T-cell (primary cell): ENCODE data around the gene RAPGEF1. TPM values are rescaled to one million over a fixed set of nuclear protein-coding genes. Genes with fewer than 3 reads are reported as not detected.

Experiments
- ATAC-seq, 4 experiments: fragments of 200-7000 bp in 3 of 4; fragments of 150-1000 bp in 1 of 4; cut with Tn5 transposase; replicated peaks in 1 of 4; 1 replicate in 3 of 4; 2 replicates in 1 of 4; pipeline ENCODE4 v1.10.0; 2021; ENCODE audit warnings: moderate library complexity in 3 of 4, mild to moderate bottlenecking in 2 of 4, moderate number of reproducible peaks in 1 of 4
- CTCF ChIA-PET, 2 donors: fragments of 300-600 bp; sonication (Branson Sonifier 250); formaldehyde crosslinking; loops; one replicate each; lab custom pipeline; 2022; ENCODE audit warnings: antibody characterized with exemption in 2 of 2; lab: Charles Lee
- POLR2A ChIA-PET, 2 donors: fragments of 300-600 bp; sonication (Branson Sonifier 250); formaldehyde crosslinking; loops; one replicate each; lab custom pipeline; 2022; ENCODE audit warnings: antibody characterized with exemption in 2 of 2; lab: Charles Lee
- DNase-seq, 35 experiments: peaks; one replicate each; pipeline versions ENCODE4 v3.0.0 to v3.0.0-alpha.2; 2013 to 2023
- H3K27ac ChIP-seq: one replicate; pipeline ENCODE4 v1.5.1; 2013; ENCODE audit warnings: low read length
- H3K27me3 ChIP-seq, 2 experiments: replicated peaks in 1 of 2; 1 replicate in 1 of 2; 2 replicates in 1 of 2; pipeline versions ENCODE4 v1.6.1 to v1.7.0; 2013; ENCODE audit warnings: low read length in 1 of 2, mixed read lengths in 1 of 2; ENCODE audit not compliant: control insufficient read depth in 2 of 2, insufficient read depth in 2 of 2; ENCODE audit errors: extremely low read depth in 1 of 2
- H3K36me3 ChIP-seq, 2 donors: 1 replicate in 1 of 2; 2 replicates in 1 of 2; pipeline versions ENCODE4 v1.6.1 to v1.7.0; 2013; ENCODE audit warnings: low read length in 1 of 2; ENCODE audit not compliant: control insufficient read depth in 2 of 2, insufficient read depth in 1 of 2; ENCODE audit errors: extremely low read depth in 1 of 2
- H3K4me1 ChIP-seq, 2 experiments: 1 replicate in 1 of 2; 2 replicates in 1 of 2; pipeline versions ENCODE4 v1.6.1 to v1.7.0; 2013; ENCODE audit warnings: low read length in 2 of 2, mixed read lengths in 1 of 2; ENCODE audit not compliant: insufficient read depth in 2 of 2, control insufficient read depth in 1 of 2; ENCODE audit errors: extremely low read depth in 1 of 2
- H3K4me3 ChIP-seq, 2 donors: 1 replicate in 1 of 2; 2 replicates in 1 of 2; pipeline versions ENCODE4 v1.5.1 to v1.7.0; 2013; ENCODE audit warnings: mild to moderate bottlenecking in 2 of 2, low read length in 1 of 2, moderate library complexity in 1 of 2; ENCODE audit not compliant: control insufficient read depth in 1 of 2; ENCODE audit errors: extremely low read depth in 1 of 2
- H3K9me3 ChIP-seq: 2 replicates; pipeline ENCODE4 v1.7.0; 2013
- H3K27ac Mint-ChIP-seq, 2 donors: one replicate each; pipeline ENCODE4 v1.8.0; 2020 to 2021; ENCODE audit warnings: mild to moderate bottlenecking in 2 of 2, mixed read lengths in 2 of 2
- H3K27me3 Mint-ChIP-seq, 2 donors: one replicate each; pipeline ENCODE4 v1.8.0; 2021 to 2022; ENCODE audit warnings: mixed read lengths in 2 of 2
- H3K36me3 Mint-ChIP-seq: one replicate; pipeline ENCODE4 v1.8.0; 2021; ENCODE audit warnings: mixed read lengths
- H3K4me1 Mint-ChIP-seq, 3 donors: one replicate each; pipeline ENCODE4 v1.8.0; 2020 to 2022; ENCODE audit warnings: mixed read lengths in 3 of 3, mild to moderate bottlenecking in 1 of 3
- H3K4me3 Mint-ChIP-seq, 3 donors: one replicate each; pipeline ENCODE4 v1.8.0; 2020 to 2022; ENCODE audit warnings: mild to moderate bottlenecking in 3 of 3, mixed read lengths in 3 of 3, moderate library complexity in 3 of 3
- H3K9me3 Mint-ChIP-seq, 3 donors: one replicate each; pipeline ENCODE4 v1.8.0; 2020 to 2022; ENCODE audit warnings: mixed read lengths in 3 of 3
- WGBS: methylation state at CpG from one replicate; pipeline ENCODE4 v1.1.5; 2013; ENCODE audit warnings: missing lambda C conversion rate; ENCODE audit not compliant: insufficient coverage; 5-methylcytosine and 5-hydroxymethylcytosine counted together
- total RNA-seq, 35 experiments: library from RNA in 6 of 35; stranded (reverse) in 6 of 35; fragments of 120-200 nt in 1 of 35; gene quantifications; one replicate each; pipeline versions ENCODE4 v1.2.1 to v1.2.4 and lab custom pipeline; 2013 to 2026

Gene RAPGEF1
- total RNA-seq, 5 donors from 2014 or later (not counting 1 experiment from before 2014, with no cell fraction given), result 97.9 to 167 (median 139) TPM

GRCh38 chr9:131731237-131731636, 8.6 kb downstream of the RAPGEF1 start:
- no peak for DNase-seq
- Mint-ChIP-seq H3K27ac (peak overlapping the region; percentile 88 to 92), H3K36me3 (peaks cover 16% of the 10 kb centered on the region), H3K4me1 (peaks cover 94 to 98% (median 96%) of the 10 kb centered on the region in 3 donors), H3K4me3 (peak overlapping the region; percentile 72 to 82 (median 81)), H3K27me3 (no peaks in the 10 kb centered on the region), H3K9me3 (no peaks in the 10 kb centered on the region)
- peak overlapping the region; percentile 93 for H3K27ac ChIP-seq
- H3K9me3 ChIP-seq, result no peaks in the 10 kb centered on the region
- WGBS, result 0% methylated on average over 2 of the region's 7 CpGs
- CTCF ChIA-PET, result interaction anchor here in 1 of 2 donors (0.8 to 4.0 kb wide), 6 partner anchors 12 to 103 kb away, joined by 3 to 19 read pairs (median 4); no protein-coding TSS in a partner anchor
- peaks cover 76 to 97% of the 10 kb centered on the region in 2 experiments for H3K4me1 ChIP-seq
- no peaks in the 10 kb centered on the region for H3K36me3 ChIP-seq
- ATAC-seq, result no peak
- peak overlapping the region; percentile 23 to 38 for H3K4me3 ChIP-seq
- H3K27me3 ChIP-seq, result no peaks in the 10 kb centered on the region
- POLR2A ChIA-PET, result interaction anchor here (0.6 to 1.7 kb wide), 6 partner anchors 12 to 64 kb away, joined by 3 to 10 read pairs (median 6); no protein-coding TSS in a partner anchor

- Mint-ChIP-seq H3K27ac (peak overlapping the region; percentile 88 to 92), H3K36me3 (peaks cover 7% of the 10 kb centered on the region), H3K4me1 (peaks cover 90 to 96% (median 92%) of the 10 kb centered on the region in 3 donors), H3K4me3 (peak overlapping the region; percentile 51 to 82 (median 77)), H3K9me3 (no peaks in the 10 kb centered on the region), H3K27me3 (no peaks in the 10 kb centered on the region)
- Histone ChIP-seq H3K9me3 (no peaks in the 10 kb centered on the region), H3K4me1 (peaks cover 61 to 95% of the 10 kb centered on the region in 2 experiments), H3K36me3 (no peaks in the 10 kb centered on the region), H3K27me3 (no peaks in the 10 kb centered on the region), H3K4me3 (peak overlapping the region in 1 of 2 donors; percentile 18), H3K27ac (peak overlapping the region; percentile 98)
- ATAC-seq, result peak; percentile 63 to 77 (median 64)
- 0% methylated on average over 1 of the region's 3 CpGs for WGBS
- peak in 34 of 35 experiments; percentile 43 to 89 (median 74) for DNase-seq
- POLR2A ChIA-PET, result interaction anchor here in 1 of 2 donors (0.5 to 1.5 kb wide), 3 partner anchors 19 to 190 kb away, joined by 3 to 6 read pairs (median 4); no protein-coding TSS in a partner anchor
- CTCF ChIA-PET, result interaction anchor here in 1 of 2 donors (1.2 to 2.4 kb wide), 5 partner anchors 9 to 60 kb away, joined by 4 to 14 read pairs (median 6); partner anchors contain the start of gene RAPGEF1
Observed at GRCh38 chr9:131728961-131729360, 10.9 kb downstream of the RAPGEF1 start.

- Histone ChIP-seq H3K36me3 (peaks cover 0 to under 1% of the 10 kb centered on the region in 2 donors), H3K27me3 (no peaks in the 10 kb centered on the region), H3K27ac (peak overlapping the region; percentile 98), H3K9me3 (no peaks in the 10 kb centered on the region), H3K4me1 (peaks cover 57 to 95% of the 10 kb centered on the region in 2 experiments), H3K4me3 (peak overlapping the region; percentile 19 to 21)
- no peaks in the 10 kb centered on the region for H3K27me3 Mint-ChIP-seq
- WGBS, result no CpG with 5 or more reads among the region's 4 CpGs
- H3K9me3 Mint-ChIP-seq, result no peaks in the 10 kb centered on the region
- ChIA-PET CTCF (interaction anchor here in 1 of 2 donors (1.2 to 2.4 kb wide), 5 partner anchors 9 to 60 kb away, joined by 4 to 14 read pairs (median 6); partner anchors contain the start of gene RAPGEF1), POLR2A (interaction anchor here in 1 of 2 donors (1.0 to 1.5 kb wide), 2 partner anchors 18 to 51 kb away, joined by 3 to 4 read pairs; no protein-coding TSS in a partner anchor)
- ATAC-seq (peak in 3 of 4 experiments; percentile 18 to 24 (median 22)), DNase-seq (peak in 1 of 35 experiments; percentile 61)
- H3K4me1 Mint-ChIP-seq, result peaks cover 88 to 96% (median 90%) of the 10 kb centered on the region in 3 donors
- H3K4me3 Mint-ChIP-seq, result peak overlapping the region; percentile 51 to 82 (median 77)
- peak overlapping the region; percentile 88 to 92 for H3K27ac Mint-ChIP-seq
- peaks cover 7% of the 10 kb centered on the region for H3K36me3 Mint-ChIP-seq
Observed at GRCh38 chr9:131728546-131728910, 11.3 kb downstream of the RAPGEF1 start.

- H3K4me3 Mint-ChIP-seq, result peak overlapping the region; percentile 51 to 82 (median 77)
- Histone ChIP-seq H3K27ac (peak overlapping the region; percentile 98), H3K27me3 (no peaks in the 10 kb centered on the region), H3K4me3 (peak overlapping the region; percentile 19 to 21), H3K36me3 (peaks cover 0 to 3% of the 10 kb centered on the region in 2 donors), H3K9me3 (no peaks in the 10 kb centered on the region), H3K4me1 (peaks cover 54 to 92% of the 10 kb centered on the region in 2 experiments)
- ATAC-seq (no peak), DNase-seq (peak in 1 of 35 experiments; percentile 46)
- peaks cover 82 to 96% (median 89%) of the 10 kb centered on the region in 3 donors for H3K4me1 Mint-ChIP-seq
- peaks cover 10% of the 10 kb centered on the region for H3K36me3 Mint-ChIP-seq
- H3K27ac Mint-ChIP-seq, result peak overlapping the region; percentile 88 to 92
- ChIA-PET CTCF (interaction anchor here (0.5 to 2.4 kb wide), 10 partner anchors 8 to 232 kb away, joined by 3 to 14 read pairs (median 4); partner anchors contain the start of gene RAPGEF1 (in 1 of the 2)), POLR2A (interaction anchor here (0.6 to 1.5 kb wide), 7 partner anchors 13 to 188 kb away, joined by 3 to 4 read pairs (median 3); no protein-coding TSS in a partner anchor)
- no peaks in the 10 kb centered on the region for H3K27me3 Mint-ChIP-seq
- H3K9me3 Mint-ChIP-seq, result no peaks in the 10 kb centered on the region
- 0% methylated on average over 2 of the region's 5 CpGs for WGBS
Observed at GRCh38 chr9:131727795-131728545, 11.9 kb downstream of the RAPGEF1 start.

GRCh38 chr9:131727184-131727759, 12.6 kb downstream of the RAPGEF1 start:
- DNase-seq (no peak), ATAC-seq (no peak)
- no peaks in the 10 kb centered on the region for H3K9me3 ChIP-seq
- Mint-ChIP-seq H3K27me3 (no peaks in the 10 kb centered on the region), H3K9me3 (no peaks in the 10 kb centered on the region), H3K27ac (peak overlapping the region; percentile 88 to 92), H3K4me3 (peak overlapping the region; percentile 51 to 82 (median 77)), H3K4me1 (peaks cover 75 to 90% (median 83%) of the 10 kb centered on the region in 3 donors), H3K36me3 (peaks cover 10% of the 10 kb centered on the region)
- WGBS, result 20% methylated on average over 2 of the region's 7 CpGs
- CTCF ChIA-PET, result interaction anchor here (0.7 to 2.4 kb wide), 8 partner anchors 8 to 136 kb away, joined by 3 to 14 read pairs (median 6); partner anchors contain the start of gene RAPGEF1 (in 1 of the 2)
- H3K36me3 ChIP-seq, result peaks cover 0 to 3% of the 10 kb centered on the region in 2 donors
- peak overlapping the region; percentile 98 for H3K27ac ChIP-seq
- no peak overlapping the region for H3K4me3 ChIP-seq
- peaks cover 48 to 88% of the 10 kb centered on the region in 2 experiments for H3K4me1 ChIP-seq
- POLR2A ChIA-PET, result interaction anchor here (0.6 to 1.0 kb wide), 6 partner anchors 12 to 188 kb away, joined by 3 to 4 read pairs (median 3); no protein-coding TSS in a partner anchor
- no peaks in the 10 kb centered on the region for H3K27me3 ChIP-seq
